ENCODE measurements around the gene EXOC4.

Gene EXOC4

GRCh38 chr7:134085311-134085710 lies 832.4 kb downstream of the EXOC4 start:
- no peak overlapping the region for H3K4me3 ChIP-seq (ENCODE audit: insufficient read depth, low read depth, low read length)
- H3K27me3 ChIP-seq (ENCODE audit: control insufficient read depth, insufficient read depth, low read length, poor library complexity, severe bottlenecking): no peaks in the 10 kb centered on the region
- H3K36me3 ChIP-seq (ENCODE audit: control insufficient read depth, insufficient read depth, low read length): no peaks in the 10 kb centered on the region
- no peak overlapping the region for H3K27ac ChIP-seq (ENCODE audit: insufficient read depth, low read depth, low read length, poor library complexity, severe bottlenecking)
- H3K4me1 ChIP-seq (ENCODE audit: control insufficient read depth, insufficient read depth, low read length): no peaks in the 10 kb centered on the region
- H3K9me3 ChIP-seq (ENCODE audit: control insufficient read depth, low read length): peaks cover 5% of the 10 kb centered on the region

DNA sequence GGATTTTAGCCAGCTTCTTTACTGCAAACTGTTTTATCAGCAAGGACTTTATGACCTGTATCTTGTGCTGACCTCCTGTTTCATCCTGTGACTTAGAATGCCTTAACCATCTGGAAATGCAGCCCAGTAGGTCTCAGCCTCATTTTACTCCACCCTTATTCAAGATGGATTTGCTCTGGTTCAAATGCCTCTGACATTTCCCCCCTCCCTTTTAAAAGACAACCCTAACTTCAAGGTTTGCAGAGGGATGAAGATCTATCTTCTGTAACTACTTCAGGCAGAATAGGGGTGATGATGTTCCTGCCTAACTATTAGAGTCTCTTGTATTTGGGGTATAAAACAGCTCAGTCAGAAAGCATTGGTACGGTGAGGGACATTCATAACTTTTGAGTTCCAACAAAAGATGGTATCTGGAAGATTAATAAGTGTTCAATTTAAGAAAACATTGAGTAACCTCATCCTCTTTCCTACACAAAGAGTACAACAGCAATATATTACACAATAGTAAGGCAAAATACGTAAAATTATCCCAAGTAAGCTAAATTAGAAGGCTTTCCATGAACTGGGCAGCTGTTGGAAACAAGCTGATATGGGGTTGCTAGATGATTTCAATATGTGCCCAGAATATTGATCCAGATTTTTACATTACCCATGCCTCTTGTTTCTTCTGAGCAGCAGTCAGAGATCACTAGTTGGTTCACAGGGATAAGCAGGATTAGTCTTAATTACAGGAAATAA lies 834.3 kb downstream of the EXOC4 start:
- Histone ChIP-seq H3K9me3 (ENCODE audit: control insufficient read depth, low read length) (peaks cover 5% of the 10 kb centered on the region), H3K27ac (ENCODE audit: insufficient read depth, low read depth, low read length, poor library complexity, severe bottlenecking) (no peak overlapping the region), H3K4me1 (ENCODE audit: control insufficient read depth, insufficient read depth, low read length) (no peaks in the 10 kb centered on the region), H3K27me3 (ENCODE audit: control insufficient read depth, insufficient read depth, low read length, poor library complexity, severe bottlenecking) (no peaks in the 10 kb centered on the region), H3K36me3 (ENCODE audit: control insufficient read depth, insufficient read depth, low read length) (no peaks in the 10 kb centered on the region), H3K4me3 (ENCODE audit: insufficient read depth, low read depth, low read length) (no peak overlapping the region)
- WGBS, 2 experiments: 96 to 100% methylated on average over 2 of the region's 2 CpGs

GRCh38 chr7:134088199-134088598 lies 835.3 kb downstream of the EXOC4 start:
- Histone ChIP-seq H3K36me3 (ENCODE audit: control insufficient read depth, insufficient read depth, low read length) (no peaks in the 10 kb centered on the region), H3K27ac (ENCODE audit: insufficient read depth, low read depth, low read length, poor library complexity, severe bottlenecking) (no peak overlapping the region), H3K9me3 (ENCODE audit: control insufficient read depth, low read length) (peaks cover 5% of the 10 kb centered on the region), H3K4me3 (ENCODE audit: insufficient read depth, low read depth, low read length) (no peak overlapping the region), H3K4me1 (ENCODE audit: control insufficient read depth, insufficient read depth, low read length) (no peaks in the 10 kb centered on the region), H3K27me3 (ENCODE audit: control insufficient read depth, insufficient read depth, low read length, poor library complexity, severe bottlenecking) (no peaks in the 10 kb centered on the region)

GRCh38 chr7:134089446-134089845 lies 836.6 kb downstream of the EXOC4 start:
- Histone ChIP-seq H3K9me3 (ENCODE audit: control insufficient read depth, low read length) (peaks cover 5% of the 10 kb centered on the region), H3K36me3 (ENCODE audit: control insufficient read depth, insufficient read depth, low read length) (no peaks in the 10 kb centered on the region), H3K27ac (ENCODE audit: insufficient read depth, low read depth, low read length, poor library complexity, severe bottlenecking) (no peak overlapping the region), H3K4me1 (ENCODE audit: control insufficient read depth, insufficient read depth, low read length) (no peaks in the 10 kb centered on the region), H3K4me3 (ENCODE audit: insufficient read depth, low read depth, low read length) (no peak overlapping the region), H3K27me3 (ENCODE audit: control insufficient read depth, insufficient read depth, low read length, poor library complexity, severe bottlenecking) (no peaks in the 10 kb centered on the region)
- 81 to 85% methylated on average over 4 of the region's 4 CpGs for WGBS, 2 experiments

GRCh38 chr7:134098072-134098471 lies 845.2 kb downstream of the EXOC4 start:
- Histone ChIP-seq H3K36me3 (ENCODE audit: control insufficient read depth, insufficient read depth, low read length) (no peaks in the 10 kb centered on the region), H3K27me3 (ENCODE audit: control insufficient read depth, insufficient read depth, low read length, poor library complexity, severe bottlenecking) (no peaks in the 10 kb centered on the region), H3K4me1 (ENCODE audit: control insufficient read depth, insufficient read depth, low read length) (no peaks in the 10 kb centered on the region), H3K9me3 (ENCODE audit: control insufficient read depth, low read length) (no peaks in the 10 kb centered on the region), H3K27ac (ENCODE audit: insufficient read depth, low read depth, low read length, poor library complexity, severe bottlenecking) (no peak overlapping the region), H3K4me3 (ENCODE audit: insufficient read depth, low read depth, low read length) (no peak overlapping the region)
- 78 to 91% methylated on average over 4 of the region's 4 CpGs for WGBS, 2 experiments

DNA sequence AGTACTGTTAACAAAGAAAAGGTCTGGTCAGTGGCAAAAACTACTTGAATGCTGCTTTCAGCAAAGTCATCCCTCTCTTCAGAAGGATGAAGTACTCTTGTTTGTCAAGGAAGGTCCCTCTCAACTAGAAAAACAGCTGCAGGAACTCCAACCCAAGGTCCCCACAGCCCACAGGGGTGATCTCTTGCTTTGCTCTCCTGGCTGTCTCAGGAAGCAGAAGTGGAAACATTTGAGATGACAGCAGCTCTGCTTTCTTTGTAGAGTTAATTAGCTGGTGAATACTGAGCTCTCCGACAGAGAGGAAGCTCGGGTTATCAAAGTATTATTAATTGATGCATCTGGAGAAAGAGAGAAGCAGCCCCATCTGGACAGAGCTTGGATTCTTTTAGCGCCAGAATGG lies 848.8 kb downstream of the EXOC4 start:
- no peaks in the 10 kb centered on the region for H3K36me3 ChIP-seq (ENCODE audit: control insufficient read depth, insufficient read depth, low read length)
- no peaks in the 10 kb centered on the region for H3K9me3 ChIP-seq (ENCODE audit: control insufficient read depth, low read length)
- no peak overlapping the region for H3K27ac ChIP-seq (ENCODE audit: insufficient read depth, low read depth, low read length, poor library complexity, severe bottlenecking)
- H3K4me3 ChIP-seq (ENCODE audit: insufficient read depth, low read depth, low read length): no peak overlapping the region
- no peaks in the 10 kb centered on the region for H3K27me3 ChIP-seq (ENCODE audit: control insufficient read depth, insufficient read depth, low read length, poor library complexity, severe bottlenecking)
- 87 to 93% methylated on average over 3 of the region's 3 CpGs for WGBS, 2 experiments
- H3K4me1 ChIP-seq (ENCODE audit: control insufficient read depth, insufficient read depth, low read length): no peaks in the 10 kb centered on the region

- Histone ChIP-seq H3K4me3 (ENCODE audit: insufficient read depth, low read depth, low read length) (no peak overlapping the region), H3K27me3 (ENCODE audit: control insufficient read depth, insufficient read depth, low read length, poor library complexity, severe bottlenecking) (no peaks in the 10 kb centered on the region), H3K9me3 (ENCODE audit: control insufficient read depth, low read length) (no peaks in the 10 kb centered on the region), H3K4me1 (ENCODE audit: control insufficient read depth, insufficient read depth, low read length) (no peaks in the 10 kb centered on the region), H3K36me3 (ENCODE audit: control insufficient read depth, insufficient read depth, low read length) (no peaks in the 10 kb centered on the region), H3K27ac (ENCODE audit: insufficient read depth, low read depth, low read length, poor library complexity, severe bottlenecking) (no peak overlapping the region)
- WGBS, 2 experiments: 100% methylated on average over 2 to 3 of the region's 4 CpGs
Observed at GRCh38 chr7:134104166-134104565, 851.3 kb downstream of the EXOC4 start.

DNA sequence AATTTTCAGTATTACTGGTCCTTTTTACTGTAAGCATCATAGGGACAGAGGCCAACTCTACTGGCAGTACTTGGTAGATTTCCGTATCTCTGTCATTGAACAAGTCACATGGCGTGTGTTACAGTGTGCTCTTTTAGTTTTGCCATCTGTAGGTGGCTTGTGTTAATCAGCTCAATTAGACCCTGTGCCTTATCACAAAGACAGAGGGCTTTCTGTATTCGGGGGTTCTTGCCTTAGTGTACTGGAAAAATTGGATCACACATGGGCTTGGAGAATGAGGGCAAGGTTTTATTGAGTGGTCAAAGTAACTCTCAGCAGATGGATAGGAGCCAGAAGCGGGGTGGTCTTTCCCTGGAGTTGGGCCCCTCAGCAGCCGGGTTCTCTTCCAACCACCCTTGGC lies 853.0 kb downstream of the EXOC4 start:
- H3K27ac ChIP-seq (ENCODE audit: insufficient read depth, low read depth, low read length, poor library complexity, severe bottlenecking): no peak overlapping the region
- H3K27me3 ChIP-seq (ENCODE audit: control insufficient read depth, insufficient read depth, low read length, poor library complexity, severe bottlenecking): no peaks in the 10 kb centered on the region
- H3K4me1 ChIP-seq (ENCODE audit: control insufficient read depth, insufficient read depth, low read length): no peaks in the 10 kb centered on the region
- no peaks in the 10 kb centered on the region for H3K9me3 ChIP-seq (ENCODE audit: control insufficient read depth, low read length)
- H3K4me3 ChIP-seq (ENCODE audit: insufficient read depth, low read depth, low read length): no peak overlapping the region
- no peaks in the 10 kb centered on the region for H3K36me3 ChIP-seq (ENCODE audit: control insufficient read depth, insufficient read depth, low read length)
- WGBS, 2 experiments: 94 to 98% methylated on average over 5 of the region's 5 CpGs

GRCh38 chr7:134108802-134109201 lies 855.9 kb downstream of the EXOC4 start:
- no peaks in the 10 kb centered on the region for H3K27me3 ChIP-seq (ENCODE audit: control insufficient read depth, insufficient read depth, low read length, poor library complexity, severe bottlenecking)
- 92 to 97% methylated on average over 2 of the region's 2 CpGs for WGBS, 2 experiments
- H3K4me3 ChIP-seq (ENCODE audit: insufficient read depth, low read depth, low read length): no peak overlapping the region
- no peaks in the 10 kb centered on the region for H3K36me3 ChIP-seq (ENCODE audit: control insufficient read depth, insufficient read depth, low read length)
- H3K4me1 ChIP-seq (ENCODE audit: control insufficient read depth, insufficient read depth, low read length): no peaks in the 10 kb centered on the region
- H3K9me3 ChIP-seq (ENCODE audit: control insufficient read depth, low read length): no peaks in the 10 kb centered on the region
- no peak overlapping the region for H3K27ac ChIP-seq (ENCODE audit: insufficient read depth, low read depth, low read length, poor library complexity, severe bottlenecking)

- no peaks in the 10 kb centered on the region for H3K4me1 ChIP-seq (ENCODE audit: control insufficient read depth, insufficient read depth, low read length)
- H3K9me3 ChIP-seq (ENCODE audit: control insufficient read depth, low read length): no peaks in the 10 kb centered on the region
- no peak overlapping the region for H3K27ac ChIP-seq (ENCODE audit: insufficient read depth, low read depth, low read length, poor library complexity, severe bottlenecking)
- no peak overlapping the region for H3K4me3 ChIP-seq (ENCODE audit: insufficient read depth, low read depth, low read length)
- H3K36me3 ChIP-seq (ENCODE audit: control insufficient read depth, insufficient read depth, low read length): no peaks in the 10 kb centered on the region
- no peaks in the 10 kb centered on the region for H3K27me3 ChIP-seq (ENCODE audit: control insufficient read depth, insufficient read depth, low read length, poor library complexity, severe bottlenecking)
Observed at GRCh38 chr7:134113655-134114054, 860.8 kb downstream of the EXOC4 start.

- Histone ChIP-seq H3K36me3 (ENCODE audit: control insufficient read depth, insufficient read depth, low read length) (no peaks in the 10 kb centered on the region), H3K4me1 (ENCODE audit: control insufficient read depth, insufficient read depth, low read length) (no peaks in the 10 kb centered on the region), H3K4me3 (ENCODE audit: insufficient read depth, low read depth, low read length) (no peak overlapping the region), H3K27me3 (ENCODE audit: control insufficient read depth, insufficient read depth, low read length, poor library complexity, severe bottlenecking) (no peaks in the 10 kb centered on the region), H3K9me3 (ENCODE audit: control insufficient read depth, low read length) (no peaks in the 10 kb centered on the region), H3K27ac (ENCODE audit: insufficient read depth, low read depth, low read length, poor library complexity, severe bottlenecking) (no peak overlapping the region)
- WGBS, 2 experiments: 81 to 90% methylated on average over 3 to 4 of the region's 4 CpGs
Observed at GRCh38 chr7:134114992-134115391, 862.1 kb downstream of the EXOC4 start.
